BJ (cell line): ENCODE data around the gene TUBGCP2. TPM values are rescaled to one million over a fixed set of nuclear protein-coding genes. Genes with fewer than 3 reads are reported as not detected.

Experiments
- CTCF ChIA-PET: fragments of 350-600 bp; formaldehyde crosslinking; extraction: SDS; loops from one replicate; lab custom pipeline; 2021; ENCODE audit warnings: antibody characterized with exemption, inconsistent platforms; lab: Yijun Ruan, JAX
- POLR2A ChIA-PET: fragments of 300-600 bp; sonication (Branson Sonifier 250); formaldehyde crosslinking; extraction: SDS; loops from one replicate; lab custom pipeline; 2021; ENCODE audit warnings: antibody characterized with exemption; lab: Charles Lee
- DNase-seq: peaks from one replicate; pipeline ENCODE4 v3.0.0-alpha.2; 2011; ENCODE audit warnings: low read depth
- H3K27me3 ChIP-seq: 2 replicates; pipeline ENCODE4 v1.6.0; 2011; ENCODE audit warnings: low read length; ENCODE audit not compliant: control insufficient read depth, insufficient read depth
- H3K36me3 ChIP-seq: 2 replicates; pipeline ENCODE4 v1.5.1; 2011; ENCODE audit warnings: low read length; ENCODE audit not compliant: control insufficient read depth, insufficient read depth
- H3K4me3 ChIP-seq: 2 replicates; pipeline ENCODE4 v1.5.1; 2011; ENCODE audit warnings: low read depth, mild to moderate bottlenecking, control low read depth, low read length
- polyA plus RNA-seq: library from polyadenylated mRNA; depleted of rRNA; stranded (reverse); fragments of >200 nt; gene quantifications from 2 replicates; pipeline ENCODE4 v1.2.3, GENCODE V29; 2011
- TF ChIP-seq, protein P1 (sequence below): IDR thresholded peaks from 2 replicates; pipeline ENCODE4 v1.5.1; 2011; ENCODE audit warnings: low read depth, mild to moderate bottlenecking, control low read depth, inconsistent platforms, low read length, moderate library complexity; ENCODE audit not compliant: insufficient read depth

Gene TUBGCP2
- polyA plus RNA-seq, 1 experiment = 55.8 TPM

DNA sequence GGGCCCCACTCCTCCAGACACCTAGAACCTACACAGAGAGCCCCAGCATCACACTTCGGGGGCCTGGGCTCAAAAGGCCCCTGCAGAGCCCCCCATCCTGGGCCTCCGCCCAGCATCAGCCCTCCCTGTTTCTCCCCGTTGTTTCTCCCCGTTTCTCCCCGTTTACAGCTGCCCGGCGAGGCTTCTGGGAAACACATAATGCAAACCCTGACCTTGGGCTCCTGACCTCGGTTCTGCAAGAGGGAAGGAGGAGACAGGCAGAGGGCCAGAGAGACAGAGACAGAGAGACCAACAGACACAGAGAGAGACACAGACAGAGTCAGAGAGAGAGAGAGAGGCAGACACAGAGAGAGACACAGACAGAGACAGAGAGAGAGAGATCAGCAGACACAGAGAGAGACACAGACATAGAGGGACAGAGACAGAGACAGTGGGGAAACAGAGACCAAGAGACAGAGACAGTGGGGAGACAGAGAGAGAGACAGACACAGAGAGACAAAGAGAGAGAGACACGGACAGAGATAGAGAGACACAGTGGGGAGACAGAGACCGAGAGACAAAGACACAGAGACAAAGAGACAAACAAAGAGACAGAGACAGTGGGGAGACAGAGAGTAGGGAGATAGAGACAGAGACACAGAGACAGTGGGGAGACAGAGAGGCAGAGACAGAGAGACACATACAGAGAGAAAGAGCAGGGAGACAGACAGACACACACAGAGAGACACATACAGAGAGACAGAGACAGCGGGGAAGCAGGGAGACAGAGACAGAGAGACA lies 58.5 kb downstream of the TUBGCP2 start:
- CTCF ChIA-PET = no interaction called here
- DNase-seq = no peak
- H3K27me3 ChIP-seq = peaks cover 9% of the 10 kb centered on the region
- POLR2A ChIA-PET = no interaction called here
- no peak overlapping the region for H3K4me3 ChIP-seq
- TF ChIP-seq, protein P1, sequence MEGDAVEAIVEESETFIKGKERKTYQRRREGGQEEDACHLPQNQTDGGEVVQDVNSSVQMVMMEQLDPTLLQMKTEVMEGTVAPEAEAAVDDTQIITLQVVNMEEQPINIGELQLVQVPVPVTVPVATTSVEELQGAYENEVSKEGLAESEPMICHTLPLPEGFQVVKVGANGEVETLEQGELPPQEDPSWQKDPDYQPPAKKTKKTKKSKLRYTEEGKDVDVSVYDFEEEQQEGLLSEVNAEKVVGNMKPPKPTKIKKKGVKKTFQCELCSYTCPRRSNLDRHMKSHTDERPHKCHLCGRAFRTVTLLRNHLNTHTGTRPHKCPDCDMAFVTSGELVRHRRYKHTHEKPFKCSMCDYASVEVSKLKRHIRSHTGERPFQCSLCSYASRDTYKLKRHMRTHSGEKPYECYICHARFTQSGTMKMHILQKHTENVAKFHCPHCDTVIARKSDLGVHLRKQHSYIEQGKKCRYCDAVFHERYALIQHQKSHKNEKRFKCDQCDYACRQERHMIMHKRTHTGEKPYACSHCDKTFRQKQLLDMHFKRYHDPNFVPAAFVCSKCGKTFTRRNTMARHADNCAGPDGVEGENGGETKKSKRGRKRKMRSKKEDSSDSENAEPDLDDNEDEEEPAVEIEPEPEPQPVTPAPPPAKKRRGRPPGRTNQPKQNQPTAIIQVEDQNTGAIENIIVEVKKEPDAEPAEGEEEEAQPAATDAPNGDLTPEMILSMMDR = no peak
- no peaks in the 10 kb centered on the region for H3K36me3 ChIP-seq

DNA sequence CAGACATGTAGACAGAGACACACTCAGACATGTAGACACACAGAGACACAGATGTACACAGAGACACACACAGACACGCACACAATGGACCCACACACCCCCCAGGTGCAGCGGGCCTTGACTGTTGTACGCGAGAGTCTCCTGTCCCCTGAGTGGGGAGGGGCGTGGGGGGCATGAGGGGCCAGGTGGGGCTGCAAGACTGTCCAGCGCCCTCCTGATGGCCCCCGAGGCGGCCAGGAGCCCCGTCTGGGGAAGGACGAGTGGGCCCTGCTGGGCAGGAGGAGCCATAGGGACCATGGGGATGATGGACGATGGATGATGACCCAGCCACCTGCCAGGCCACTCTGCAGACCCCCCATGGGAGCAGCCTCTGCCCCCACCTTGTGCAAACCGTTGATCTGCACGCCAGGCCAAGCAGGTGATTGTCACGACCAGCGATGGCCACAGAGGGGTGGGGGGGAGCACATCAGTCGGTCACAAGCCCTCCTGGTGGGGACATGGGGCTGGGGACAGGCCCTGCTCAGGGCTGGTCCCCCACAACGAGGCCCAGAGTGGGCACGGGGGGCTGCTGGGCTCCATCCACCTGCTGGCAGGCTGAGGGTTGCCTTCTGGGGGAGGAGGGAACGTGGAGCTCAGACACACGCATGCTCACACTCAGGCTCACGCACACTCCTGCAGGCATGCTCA lies 59.4 kb downstream of the TUBGCP2 start:
- H3K27me3 ChIP-seq = peaks cover 9% of the 10 kb centered on the region
- POLR2A ChIA-PET = no interaction called here
- TF ChIP-seq, protein P1 = no peak
- DNase-seq = no peak
- no peaks in the 10 kb centered on the region for H3K36me3 ChIP-seq
- CTCF ChIA-PET = no interaction called here
- no peak overlapping the region for H3K4me3 ChIP-seq

DNA sequence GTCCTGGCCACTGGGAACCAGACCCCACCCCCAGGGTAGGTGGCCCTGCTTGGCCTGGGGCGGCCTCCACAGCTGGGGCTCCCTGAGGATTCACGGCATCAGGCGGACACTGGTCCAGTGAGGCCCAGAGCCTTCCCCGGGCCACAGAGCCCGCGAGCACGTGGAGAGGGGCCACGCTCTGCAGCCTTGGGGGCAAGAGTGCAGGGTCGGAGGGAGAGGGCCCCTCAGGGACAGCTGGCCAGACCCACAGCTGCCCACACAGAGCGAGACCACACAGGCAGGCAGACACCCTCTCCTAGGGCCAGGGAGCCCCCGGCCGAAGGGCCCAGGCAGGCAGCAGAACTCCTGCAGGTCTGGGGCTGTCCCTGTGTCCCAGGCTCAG lies 60.3 kb downstream of the TUBGCP2 start:
- Histone ChIP-seq H3K36me3 (no peaks in the 10 kb centered on the region), H3K4me3 (no peak overlapping the region), H3K27me3 (peaks cover 9% of the 10 kb centered on the region)
- ChIA-PET POLR2A (no interaction called here), CTCF (interaction anchor here (0.6 kb wide), 1 partner anchor 9 kb away, joined by 3 read pairs; no protein-coding TSS in a partner anchor)
- DNase-seq = no peak
- TF ChIP-seq, protein P1 = no peak

GRCh38 chr10:133247681-133248333 lies 60.9 kb downstream of the TUBGCP2 start:
- TF ChIP-seq, protein P1 = no peak
- ChIA-PET CTCF (interaction anchor here (0.6 to 1.1 kb wide), 2 partner anchors 9 to 11 kb away, joined by 3 read pairs; no protein-coding TSS in a partner anchor), POLR2A (no interaction called here)
- peaks cover 9% of the 10 kb centered on the region for H3K27me3 ChIP-seq
- no peaks in the 10 kb centered on the region for H3K36me3 ChIP-seq
- no peak overlapping the region for H3K4me3 ChIP-seq
- DNase-seq = no peak

- TF ChIP-seq, protein P1 = no peak
- Histone ChIP-seq H3K27me3 (peaks cover 11% of the 10 kb centered on the region), H3K36me3 (no peaks in the 10 kb centered on the region), H3K4me3 (no peak overlapping the region)
- ChIA-PET POLR2A (no interaction called here), CTCF (no interaction called here)
- DNase-seq = no peak
These were observed 62.4 kb downstream of the TUBGCP2 start for GRCh38 chr10:133246236-133246626.
